Measurements from ENCODE around the gene SCRN2. TPM values are rescaled to one million over a fixed set of nuclear protein-coding genes. Genes with fewer than 3 reads are reported as not detected.
A peak's percentile ranks its signal among the peaks of the same experiment; 100 is the strongest.

Gene SCRN2
- total RNA-seq, 1 donor from 2014 or later: 30.9 TPM

DNA sequence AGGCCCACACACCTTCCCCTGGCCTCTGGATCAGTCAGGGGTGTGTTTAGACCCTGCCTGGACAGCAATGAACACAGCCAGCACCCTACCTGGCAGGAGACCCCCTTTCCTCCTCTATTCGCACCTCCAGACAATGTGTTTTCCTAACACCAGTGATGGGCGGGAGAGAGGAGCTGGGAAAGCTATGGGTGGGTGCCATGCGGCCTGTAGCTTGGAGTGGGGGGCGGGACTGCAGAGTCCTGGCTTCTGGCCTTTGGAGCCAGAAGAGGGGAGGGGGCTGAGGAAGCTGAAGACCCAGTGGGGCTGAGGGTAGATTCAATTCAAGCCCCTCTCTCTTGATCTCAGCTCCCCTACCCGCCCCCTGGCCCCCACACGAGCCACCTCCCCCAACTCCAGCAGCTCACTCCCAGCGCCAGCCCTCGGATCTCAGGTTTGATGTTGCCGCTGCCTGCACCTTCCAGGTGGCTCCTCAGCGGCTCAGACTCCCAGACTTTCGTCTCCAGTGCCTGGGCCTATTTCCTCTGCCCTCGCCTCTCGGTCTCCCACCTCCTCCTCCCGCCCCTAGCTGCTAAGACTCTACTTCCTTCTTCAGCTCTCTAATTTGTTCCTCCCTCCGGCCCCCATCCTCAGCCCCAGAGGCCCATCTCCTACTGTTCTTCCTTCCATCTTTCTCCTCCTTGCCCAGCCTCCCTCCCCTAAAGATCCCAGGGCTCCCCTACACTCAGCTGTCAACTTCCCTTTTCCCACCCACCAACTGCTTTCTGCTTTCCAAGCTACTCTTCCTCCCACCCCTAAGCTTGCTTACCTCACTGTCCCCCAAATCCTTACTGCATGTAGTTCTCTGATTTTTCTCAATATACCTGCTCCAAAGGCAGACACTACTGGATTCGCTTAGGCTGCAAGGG, 16.7 kb upstream of the SCRN2 start:
- peaks cover 5% of the 10 kb centered on the region for H3K4me1 ChIP-seq
- H3K36me3 ChIP-seq: no peaks in the 10 kb centered on the region
- DNase-seq (no peak), ATAC-seq (no peak)
- intact Hi-C loops (cut with DNase I): no loop called here
- H3K9me3 ChIP-seq: no peaks in the 10 kb centered on the region
- H3K4me3 ChIP-seq: no peak overlapping the region
- TF ChIP-seq, protein P1, sequence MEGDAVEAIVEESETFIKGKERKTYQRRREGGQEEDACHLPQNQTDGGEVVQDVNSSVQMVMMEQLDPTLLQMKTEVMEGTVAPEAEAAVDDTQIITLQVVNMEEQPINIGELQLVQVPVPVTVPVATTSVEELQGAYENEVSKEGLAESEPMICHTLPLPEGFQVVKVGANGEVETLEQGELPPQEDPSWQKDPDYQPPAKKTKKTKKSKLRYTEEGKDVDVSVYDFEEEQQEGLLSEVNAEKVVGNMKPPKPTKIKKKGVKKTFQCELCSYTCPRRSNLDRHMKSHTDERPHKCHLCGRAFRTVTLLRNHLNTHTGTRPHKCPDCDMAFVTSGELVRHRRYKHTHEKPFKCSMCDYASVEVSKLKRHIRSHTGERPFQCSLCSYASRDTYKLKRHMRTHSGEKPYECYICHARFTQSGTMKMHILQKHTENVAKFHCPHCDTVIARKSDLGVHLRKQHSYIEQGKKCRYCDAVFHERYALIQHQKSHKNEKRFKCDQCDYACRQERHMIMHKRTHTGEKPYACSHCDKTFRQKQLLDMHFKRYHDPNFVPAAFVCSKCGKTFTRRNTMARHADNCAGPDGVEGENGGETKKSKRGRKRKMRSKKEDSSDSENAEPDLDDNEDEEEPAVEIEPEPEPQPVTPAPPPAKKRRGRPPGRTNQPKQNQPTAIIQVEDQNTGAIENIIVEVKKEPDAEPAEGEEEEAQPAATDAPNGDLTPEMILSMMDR (IDR thresholded peaks at IDR 0.05): no peak
- H3K27me3 ChIP-seq (ENCODE audit: low read depth): peaks cover 28% of the 10 kb centered on the region
- no peak overlapping the region for H3K27ac ChIP-seq

DNA sequence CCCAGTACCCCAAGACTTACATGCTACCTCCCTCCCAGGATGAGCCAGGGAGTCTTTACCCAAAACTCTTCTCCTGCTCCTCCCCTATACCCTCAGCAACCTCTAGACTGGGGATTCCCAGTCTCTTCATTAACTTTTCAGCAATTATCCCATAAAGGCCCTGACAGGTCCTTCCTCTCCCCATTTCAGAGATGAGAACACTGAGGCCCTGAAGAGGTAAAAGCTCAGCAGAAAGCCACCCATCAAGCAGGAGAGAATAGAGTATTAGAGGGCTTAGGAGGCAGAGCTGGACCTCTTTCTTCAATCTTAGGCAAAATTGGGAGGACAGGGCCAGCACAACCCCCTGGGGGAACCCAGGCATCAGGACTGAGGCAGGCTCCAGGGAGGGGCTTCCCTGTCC, 15.8 kb upstream of the SCRN2 start:
- ATAC-seq: no peak
- peaks cover 38% of the 10 kb centered on the region for H3K27me3 ChIP-seq (ENCODE audit: low read depth)
- peak overlapping the region; percentile 58 for H3K27ac ChIP-seq
- intact Hi-C loops (cut with DNase I): no loop called here
- no peaks in the 10 kb centered on the region for H3K36me3 ChIP-seq
- H3K4me1 ChIP-seq: peaks cover 5% of the 10 kb centered on the region
- no peaks in the 10 kb centered on the region for H3K9me3 ChIP-seq
- H3K4me3 ChIP-seq: no peak overlapping the region
- DNase-seq: no peak
- TF ChIP-seq, protein P1 (IDR thresholded peaks at IDR 0.05): no peak

DNA sequence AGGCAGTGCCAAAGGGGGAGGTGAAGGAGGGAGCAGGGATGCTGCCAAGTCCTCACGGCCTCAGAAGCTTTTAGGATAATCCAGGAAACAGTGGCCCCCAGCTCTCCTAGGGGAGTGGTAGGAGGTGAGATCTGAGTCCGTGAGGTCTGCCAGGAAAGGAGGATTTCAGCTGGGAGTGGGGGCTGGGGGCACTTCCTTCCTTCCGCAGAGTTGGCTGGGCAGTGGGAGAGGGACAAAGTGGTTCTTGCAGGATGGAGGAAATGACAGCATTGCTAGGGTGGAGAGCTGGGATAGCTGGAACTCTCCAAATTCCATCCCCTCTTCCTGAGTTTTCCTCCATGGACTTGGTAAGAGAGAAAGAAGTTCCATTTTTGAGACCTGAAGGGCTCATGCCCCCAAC, 14.7 kb upstream of the SCRN2 start:
- Histone ChIP-seq H3K9me3 (no peaks in the 10 kb centered on the region), H3K4me3 (peak overlapping the region; percentile 21), H3K4me1 (peaks cover 16% of the 10 kb centered on the region), H3K27ac (peak overlapping the region; percentile 58), H3K27me3 (ENCODE audit: low read depth) (peaks cover 47% of the 10 kb centered on the region), H3K36me3 (no peaks in the 10 kb centered on the region)
- intact Hi-C loops (cut with DNase I): no loop called here
- DNase-seq: no peak
- TF ChIP-seq, protein P1 (IDR thresholded peaks at IDR 0.05): no peak
- no peak for ATAC-seq

DNA sequence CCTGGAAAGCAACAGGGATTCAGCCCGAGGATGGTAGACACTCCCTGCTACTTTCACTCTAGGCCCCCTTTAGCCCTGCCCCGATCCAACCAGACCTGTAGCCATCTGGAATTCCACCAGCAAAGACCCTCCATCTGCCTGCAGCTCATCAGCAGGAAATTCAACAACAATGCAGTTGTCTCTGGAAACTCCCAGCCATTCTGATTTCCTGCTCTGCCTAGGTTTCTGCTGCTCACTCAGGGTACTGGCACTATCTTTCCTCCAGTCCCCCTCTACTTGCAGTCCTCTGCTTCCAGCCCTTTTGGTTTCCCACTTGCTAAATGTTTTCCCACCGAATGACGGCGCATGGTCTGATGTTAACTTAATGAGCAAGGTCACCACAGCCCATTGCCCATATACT, 12.5 kb upstream of the SCRN2 start:
- no peak for ATAC-seq
- no peak for DNase-seq
- H3K9me3 ChIP-seq: no peaks in the 10 kb centered on the region
- TF ChIP-seq, protein P1 (IDR thresholded peaks at IDR 0.05): no peak
- H3K4me3 ChIP-seq: no peak overlapping the region
- peaks cover 66% of the 10 kb centered on the region for H3K27me3 ChIP-seq (ENCODE audit: low read depth)
- no peaks in the 10 kb centered on the region for H3K36me3 ChIP-seq
- intact Hi-C loops (cut with DNase I): no loop called here
- H3K4me1 ChIP-seq: peaks cover 21% of the 10 kb centered on the region
- H3K27ac ChIP-seq: no peak overlapping the region

DNA sequence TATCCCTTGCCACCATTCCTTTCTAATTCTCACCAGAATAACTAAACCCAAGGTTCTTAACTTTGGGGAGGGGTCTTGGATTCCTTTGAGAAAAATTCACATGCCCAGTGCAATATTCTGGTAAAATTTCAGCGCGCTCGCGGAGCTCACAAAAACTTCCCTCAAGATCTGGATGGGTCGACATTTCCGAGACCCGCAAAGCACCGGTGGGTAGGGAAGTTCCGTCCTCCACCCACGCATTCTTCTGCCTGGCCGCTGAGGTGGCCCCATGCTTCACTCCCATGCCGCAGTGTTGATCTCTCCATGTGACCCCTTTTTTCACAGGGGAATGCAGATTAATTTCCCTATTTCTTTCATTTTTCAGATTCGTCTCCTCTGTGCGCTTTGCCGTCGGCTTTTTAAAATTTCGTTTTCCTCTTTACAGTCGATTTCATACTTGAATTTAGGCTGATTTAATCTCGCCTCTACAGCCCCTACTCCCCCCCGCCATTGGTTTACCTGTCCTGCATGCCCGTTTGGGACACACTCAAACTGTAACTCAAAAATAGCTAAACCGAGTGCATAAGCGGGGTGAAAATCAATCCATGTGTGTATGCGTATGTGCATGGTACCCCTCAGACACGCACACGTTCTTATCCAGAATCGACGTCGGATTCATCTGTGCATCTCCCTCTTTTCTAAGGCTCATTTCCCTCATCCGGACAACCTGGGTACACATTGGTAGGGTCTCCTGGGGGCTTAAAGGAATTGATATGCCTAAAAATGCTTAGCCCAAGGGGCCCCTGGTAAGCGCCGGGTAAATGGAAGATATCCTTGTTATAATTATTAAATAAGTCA, 11.3 kb upstream of the SCRN2 start:
- Histone ChIP-seq H3K9me3 (no peaks in the 10 kb centered on the region), H3K36me3 (no peaks in the 10 kb centered on the region), H3K4me3 (no peak overlapping the region), H3K27ac (no peak overlapping the region), H3K27me3 (ENCODE audit: low read depth) (peaks cover 79% of the 10 kb centered on the region), H3K4me1 (peaks cover 22% of the 10 kb centered on the region)
- ATAC-seq (no peak), DNase-seq (no peak)
- TF ChIP-seq, protein P1 (IDR thresholded peaks at IDR 0.05): no peak
- intact Hi-C loops (cut with DNase I): no loop called here
